ENCODE measurements around the gene GBP3. TPM values are rescaled to one million over a fixed set of nuclear protein-coding genes. Genes with fewer than 3 reads are reported as not detected.

The GBP3 gene
- total and polyA plus RNA-seq, 2 of the 8 experiments (the other 6 are each of a cell fraction or from before 2014, with no cell fraction given): not detected

DNA sequence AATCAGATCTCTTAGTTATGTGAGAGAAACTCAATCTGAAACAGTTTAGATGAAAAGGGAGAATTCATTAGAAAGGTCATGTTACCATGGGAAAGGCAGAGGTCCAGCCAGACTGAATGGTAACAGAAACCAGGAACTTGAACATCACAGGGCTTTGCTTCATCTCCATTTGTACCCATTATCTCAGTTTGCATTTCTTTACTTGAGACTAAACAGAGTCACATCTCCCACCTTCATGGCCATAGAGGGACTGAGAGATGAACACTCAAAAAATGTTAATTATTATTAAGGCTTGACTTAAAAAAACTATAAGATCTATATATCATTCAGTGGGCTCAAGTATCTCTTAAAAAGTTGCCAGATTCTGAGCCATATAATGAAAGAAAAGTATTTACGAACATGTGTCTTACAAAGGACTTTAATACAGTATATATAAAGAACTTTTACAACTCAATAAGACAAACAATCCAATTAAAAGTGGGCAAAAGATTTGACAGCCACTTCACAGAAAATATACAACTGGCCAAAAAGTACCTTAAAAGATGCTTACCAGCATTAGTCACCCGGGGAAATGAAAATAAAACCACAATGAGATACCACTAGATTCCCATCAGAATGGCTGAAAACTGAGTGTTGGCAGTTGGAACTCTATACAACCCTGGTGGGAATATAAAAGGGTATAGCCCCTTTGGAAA lies 43.5 kb downstream of the GBP3 start:
- Histone ChIP-seq H3K4me1 (replicated peaks in 1 of 4; ENCODE audit: control insufficient read depth in 3 of 4, insufficient read depth in 4 of 4, low read length in 3 of 4) (no peaks in the 10 kb centered on the region), H3K9ac (replicated peaks in 1 of 4; ENCODE audit: extremely low read depth in 1 of 4, low read depth in 3 of 4, low read length in 3 of 4) (no peak overlapping the region), H4K5ac (ENCODE audit: insufficient read length, low read depth, low read length) (no peak overlapping the region), H3K4ac (replicated peaks; ENCODE audit: insufficient read length, low read depth, low read length) (no peak overlapping the region), H3K79me2 (ENCODE audit: control insufficient read depth in 1 of 2, insufficient read depth in 2 of 2, low read length in 2 of 2) (peaks cover 0 to 54% of the 10 kb centered on the region in 2 experiments; a peak in 2 of 4 replicates), H2BK15ac (ENCODE audit: low read length) (no peak overlapping the region), H3K4me3 (ENCODE audit: extremely low read depth in 1 of 4, insufficient read depth in 2 of 4, low read depth in 3 of 4, low read length in 4 of 4) (no peak overlapping the region), H2BK12ac (ENCODE audit: low read depth, low read length) (no peak overlapping the region), H3K18ac (ENCODE audit: extremely low read depth, low read length) (no peak overlapping the region), H3K9me3 (ENCODE audit: insufficient read depth in 2 of 2, low read depth in 1 of 2, low read length in 1 of 2) (no peaks in the 10 kb centered on the region), H3K23ac (ENCODE audit: insufficient read length) (no peak overlapping the region), H3K27me3 (replicated peaks in 1 of 4; ENCODE audit: control insufficient read depth in 3 of 4, extremely low read depth in 1 of 4, insufficient read depth in 3 of 4, low read length in 3 of 4) (no peaks in the 10 kb centered on the region), H3K23me2 (ENCODE audit: low read depth, low read length) (no peaks in the 10 kb centered on the region), H4K8ac (ENCODE audit: extremely low read depth, insufficient read depth, low read length) (no peak overlapping the region), H2BK20ac (ENCODE audit: low read length) (no peak overlapping the region), H3K14ac (ENCODE audit: insufficient read length) (no peak overlapping the region), H3K36me3 (ENCODE audit: control insufficient read depth in 2 of 4, insufficient read depth in 4 of 4, low read length in 3 of 4) (peaks cover 0 to 14% (median 4%) of the 10 kb centered on the region in 4 experiments; a peak in 5 of 8 replicates), H4K20me1 (replicated peaks in 1 of 2; ENCODE audit: control insufficient read depth in 1 of 2, insufficient read depth in 2 of 2, low read length in 2 of 2) (peaks cover 0 to 3% of the 10 kb centered on the region in 2 experiments), H2AFZ (ENCODE audit: low read length) (no peak overlapping the region), H2BK5ac (ENCODE audit: low read depth, low read length) (no peak overlapping the region), H3K4me2 (ENCODE audit: insufficient read depth in 1 of 2, low read depth in 2 of 2, low read length in 2 of 2) (no peak overlapping the region), H4K91ac (replicated peaks; ENCODE audit: insufficient read length, low read length) (no peak overlapping the region), H3K27ac (ENCODE audit: low read depth, low read length) (no peak overlapping the region), H3K79me1 (ENCODE audit: low read depth, low read length) (peaks cover 5% of the 10 kb centered on the region; the same call in 1 of the 2 replicates), H3K56ac (replicated peaks; ENCODE audit: insufficient read length, low read depth, low read length) (no peak overlapping the region), H2BK120ac (replicated peaks; ENCODE audit: low read depth, low read length) (no peak overlapping the region), H2AK5ac (ENCODE audit: low read depth, low read length) (no peak overlapping the region)
- no peak for FAIRE-seq
- CTCF ChIA-PET (ENCODE audit: partially characterized antibody): no interaction called here
- TF ChIP-seq EZH2 (IDR thresholded peaks at IDR 0.05; ENCODE audit: low read depth, low read length, severe bottlenecking) (no peak), JUN (IDR thresholded peaks at IDR 0.05; ENCODE audit: low read depth, low read length) (no peak), NRF1 (IDR thresholded peaks at IDR 0.05; ENCODE audit: low read depth, low read length) (no peak)
- no peak for DNase-seq (ENCODE audit: low read depth in 1 of 2, low spot score in 2 of 2)
- POLR2A ChIA-PET (ENCODE audit: partially characterized antibody): no interaction called here
- 88% methylated on average over 2 of the region's 2 CpGs; no CpG with 5 or more reads in 1 of the 2 experiments for WGBS, 2 experiments (ENCODE audit: extremely low coverage in 1 of 2, insufficient coverage in 1 of 2, insufficient read length in 1 of 2, insufficient replicate concordance in 2 of 2, low coverage in 1 of 2, low lambda C conversion rate in 2 of 2, missing lambda C conversion rate in 1 of 2)
